Endothelial cell of umbilical vein (primary cell): ENCODE measurements around the gene LHFPL6. TPM values are rescaled to one million over a fixed set of nuclear protein-coding genes. Genes with fewer than 3 reads are reported as not detected.

Source experiments
- BruUV-seq: library from RNA; stranded (reverse); fragments of 400-500 nt; replicated peaks from 2 replicates; lab custom pipeline; 2021; lab: Mats Ljungman, UMichigan
- CTCF ChIA-PET: fragments of 300-600, 350-600 bp; sonication (Branson Sonifier 250); formaldehyde crosslinking; loops from one replicate; lab custom pipeline; 2021; ENCODE audit warnings: antibody characterized with exemption, inconsistent platforms; lab: Charles Lee
- POLR2A ChIA-PET: fragments of 300-600, 350-600 bp; sonication (Branson Sonifier 250); formaldehyde crosslinking; loops from one replicate; lab custom pipeline; 2021; ENCODE audit warnings: antibody characterized with exemption, inconsistent platforms; lab: Charles Lee
- DNase-seq: peaks from one replicate; pipeline ENCODE4 v3.0.0-alpha.2; 2011; ENCODE audit warnings: low read depth, low spot score
- FAIRE-seq: peaks from 2 replicates; lab custom pipeline; 2011; peaks lifted over from hg19 to GRCh38; lab: Jason Lieb, UNC
- H2AFZ ChIP-seq: 2 replicates; pipeline ENCODE4 v1.6.0; 2012; ENCODE audit warnings: low read depth, low read length, control low read depth, inconsistent platforms
- H3K27ac ChIP-seq: 2 replicates; pipeline ENCODE4 v1.5.1; 2011; ENCODE audit warnings: low read depth, mild to moderate bottlenecking, control low read depth, low read length, moderate library complexity; ENCODE audit not compliant: insufficient read depth
- H3K27me3 ChIP-seq, 2 experiments: 2 replicates each; pipeline versions ENCODE4 v1.6.0 to v1.6.1; 2011; ENCODE audit warnings: low read length in 2 of 2, mixed read lengths in 1 of 2; ENCODE audit not compliant: control insufficient read depth in 2 of 2, insufficient read depth in 2 of 2
- H3K36me3 ChIP-seq, 2 experiments: 2 replicates in 1 of 2; 3 replicates in 1 of 2; pipeline ENCODE4 v1.5.1; 2011; ENCODE audit warnings: low read length in 2 of 2, mild to moderate bottlenecking in 1 of 2, moderate library complexity in 1 of 2; ENCODE audit not compliant: control insufficient read depth in 2 of 2, insufficient read depth in 2 of 2; ENCODE audit errors: extremely low read depth in 1 of 2
- H3K4me1 ChIP-seq: 3 replicates; pipeline ENCODE4 v1.5.1; 2011; ENCODE audit warnings: mild to moderate bottlenecking, low read length; ENCODE audit not compliant: control insufficient read depth, insufficient read depth; ENCODE audit errors: extremely low read depth
- H3K4me2 ChIP-seq: 2 replicates; pipeline ENCODE4 v1.6.1; 2011; ENCODE audit warnings: low read length, control low read depth, mixed read lengths; ENCODE audit not compliant: insufficient read depth
- H3K4me3 ChIP-seq, 3 experiments: fragments of 200-600 bp in 1 of 3; sonication (generic), shearing (Covaris generic) in 1 of 3; replicated peaks in 1 of 3; 2 replicates each; pipeline ENCODE4 v1.5.1; 2011 to 2016; ENCODE audit warnings: control low read depth in 3 of 3, low read length in 3 of 3, mild to moderate bottlenecking in 2 of 3, inconsistent platforms in 1 of 3, low read depth in 1 of 3, moderate library complexity in 1 of 3; ENCODE audit not compliant: insufficient read depth in 1 of 3
- H3K79me2 ChIP-seq: 2 replicates; pipeline ENCODE4 v1.6.0; 2012; ENCODE audit warnings: low read length, inconsistent platforms; ENCODE audit not compliant: control insufficient read depth, insufficient read depth
- H3K9ac ChIP-seq: replicated peaks from 2 replicates; pipeline ENCODE3; 2011; ENCODE audit warnings: low read length, control low read depth; ENCODE audit not compliant: insufficient read depth; ENCODE audit errors: extremely low read depth
- H3K9me1 ChIP-seq: replicated peaks from 3 replicates; pipeline ENCODE4 v1.6.0; 2011; ENCODE audit warnings: mild to moderate bottlenecking, low read length; ENCODE audit not compliant: control insufficient read depth, insufficient read depth; ENCODE audit errors: extremely low read depth
- H3K9me3 ChIP-seq: replicated peaks from 2 replicates; pipeline ENCODE4 v1.5.1; 2012; ENCODE audit warnings: low read length, inconsistent platforms; ENCODE audit not compliant: control insufficient read depth, insufficient read depth
- H4K20me1 ChIP-seq: replicated peaks from 2 replicates; pipeline ENCODE3; 2011; ENCODE audit warnings: mild to moderate bottlenecking, low read length; ENCODE audit not compliant: control insufficient read depth, insufficient read depth; ENCODE audit errors: extremely low read depth
- CTCF ChIP-seq, 2 donors: IDR thresholded peaks; 1 replicate in 1 of 2; 2 replicates in 1 of 2; pipeline ENCODE4 v1.5.1; 2011; ENCODE audit warnings: low read length in 2 of 2, mild to moderate bottlenecking in 2 of 2, moderate library complexity in 2 of 2, control low read depth in 1 of 2, inconsistent platforms in 1 of 2, low read depth in 1 of 2; ENCODE audit not compliant: insufficient read depth in 1 of 2; ENCODE audit errors: extremely low read depth in 1 of 2
- EZH2 ChIP-seq: IDR thresholded peaks from 2 replicates; pipeline ENCODE4 v1.6.1; 2012; ENCODE audit warnings: borderline replicate concordance, low read depth, mild to moderate bottlenecking, moderate library complexity, low read length, inconsistent platforms; ENCODE audit not compliant: severe bottlenecking
- FOS ChIP-seq: IDR thresholded peaks from 2 replicates; pipeline ENCODE4 v1.6.1; 2011; ENCODE audit warnings: mild to moderate bottlenecking, low read length, moderate library complexity, borderline replicate concordance; ENCODE audit not compliant: insufficient read depth
- GATA2 ChIP-seq: IDR thresholded peaks from 2 replicates; pipeline ENCODE4 v1.7.0; 2011; ENCODE audit warnings: low read depth, mild to moderate bottlenecking, moderate library complexity, mixed read lengths, low read length; ENCODE audit not compliant: insufficient read length, insufficient read depth
- JUN ChIP-seq: IDR thresholded peaks from 2 replicates; pipeline ENCODE4 v1.6.1; 2011; ENCODE audit warnings: borderline replicate concordance, low read depth; ENCODE audit not compliant: insufficient read length, insufficient read depth
- MYC ChIP-seq: IDR thresholded peaks from one replicate; pipeline ENCODE4 v1.6.1; 2011; ENCODE audit warnings: mild to moderate bottlenecking, low read depth, low read length
- POLR2A ChIP-seq: IDR thresholded peaks from 2 replicates; pipeline ENCODE4 v1.6.1; 2012; ENCODE audit warnings: low read depth, mild to moderate bottlenecking, control low read depth, low read length
- POLR2AphosphoS5 ChIP-seq: IDR thresholded peaks from 2 replicates; pipeline ENCODE4 v1.6.1; 2012; ENCODE audit warnings: low read depth, mild to moderate bottlenecking, control low read depth, low read length, moderate library complexity; ENCODE audit not compliant: insufficient read depth
- dilution Hi-C: fragments of 300-500 bp; cut with MboI; formaldehyde crosslinking; loops from one replicate; pipeline ENCODE4 v1.15.0; 2019; ENCODE audit warnings: low sequenced_read_pairs; ENCODE audit not compliant: extremely low pct_ligation_motif_present
- intact Hi-C: fragments of 100-400 bp; cut with micrococcal nuclease; formaldehyde crosslinking; loops from one replicate; pipeline ENCODE4 v1.10.0; 2022
- polyA plus RNA-seq, 4 experiments: library from polyadenylated mRNA; depleted of rRNA in 3 of 4; stranded (reverse) in 3 of 4; unstranded in 1 of 4; fragments of >200 nt; gene quantifications; 2 replicates each; pipeline versions ENCODE4 v1.2.1 to v1.2.3, GENCODE V29; 2011 to 2012; ENCODE audit warnings: missing spikeins in 1 of 4
- total RNA-seq: library from RNA; stranded (reverse); gene quantifications from 2 replicates; pipeline ENCODE4 v1.2.3, GENCODE V29; 2021
- TF ChIP-seq, protein P1 (sequence below): IDR thresholded peaks from 2 replicates; pipeline ENCODE4 v1.6.1; 2011; ENCODE audit not compliant: insufficient read depth, insufficient read length

Gene LHFPL6
- total and polyA plus RNA-seq, 2 donors (not counting 3 experiments of a cell fraction or from before 2014, with no cell fraction given), result 17.5 to 19.4 TPM

GRCh38 chr13:39536906-39537305 lies 66.1 kb downstream of the LHFPL6 start:
- ChIA-PET POLR2A (interaction anchor here (1.5 kb wide), 1 partner anchor 9 kb away, joined by 3 read pairs; no protein-coding TSS in a partner anchor), CTCF (interaction anchor here (1.7 kb wide), 1 partner anchor 79 kb away, joined by 5 read pairs; no protein-coding TSS in a partner anchor)
- H3K27me3 ChIP-seq, result no peaks in the 10 kb centered on the region
- H3K4me2 ChIP-seq, result no peak overlapping the region
- H3K36me3 ChIP-seq, result no peaks in the 10 kb centered on the region
- no peaks in the 10 kb centered on the region for H4K20me1 ChIP-seq
- TF ChIP-seq JUN (no peak), POLR2AphosphoS5 (no peak), POLR2A (no peak), CTCF (IDR thresholded peaks at IDR 0.05; ENCODE audit: extremely low read depth in 1 of 2, insufficient read depth in 1 of 2, low read depth in 1 of 2, low read length in 2 of 2) (no peak), GATA2 (no peak), EZH2 (no peak), FOS (no peak), MYC (no peak)
- TF ChIP-seq, protein P1, sequence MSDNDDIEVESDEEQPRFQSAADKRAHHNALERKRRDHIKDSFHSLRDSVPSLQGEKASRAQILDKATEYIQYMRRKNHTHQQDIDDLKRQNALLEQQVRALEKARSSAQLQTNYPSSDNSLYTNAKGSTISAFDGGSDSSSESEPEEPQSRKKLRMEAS, result no peak
- H2AFZ ChIP-seq, result no peak overlapping the region
- H3K4me3 ChIP-seq, result no peak overlapping the region
- no peak for FAIRE-seq
- H3K27ac ChIP-seq, result no peak overlapping the region
- H3K79me2 ChIP-seq, result no peaks in the 10 kb centered on the region
- dilution Hi-C loops (no loop called here), intact Hi-C loops (no loop called here)
- no peak overlapping the region for H3K9ac ChIP-seq
- BruUV-seq, result no TSS peak
- no peak for DNase-seq
- H3K9me1 ChIP-seq, result no peaks in the 10 kb centered on the region
- H3K9me3 ChIP-seq, result no peaks in the 10 kb centered on the region
- no peaks in the 10 kb centered on the region for H3K4me1 ChIP-seq
